ENCODE results near the gene MYEF2.

Gene MYEF2

DNA sequence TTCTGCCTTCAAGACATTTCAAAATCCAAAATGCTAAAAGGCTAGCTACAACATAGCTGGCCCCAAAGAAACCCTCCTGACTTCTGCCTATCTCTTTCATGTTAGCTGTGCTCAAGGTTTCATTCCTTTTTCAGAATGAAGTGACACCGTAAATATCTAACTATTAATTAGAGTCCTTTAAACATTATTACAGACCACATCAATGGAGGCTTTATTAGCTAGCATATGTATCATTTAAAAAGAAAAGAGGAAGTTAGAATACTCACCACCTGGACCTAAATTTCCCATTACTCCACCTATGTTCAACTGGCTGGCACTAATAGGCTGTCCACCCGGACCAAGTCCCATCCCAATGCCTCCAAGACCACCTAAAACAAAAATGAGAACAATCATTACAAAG, 24.6 kb downstream of the MYEF2 start:
- DNase-seq (ENCODE audit: low read depth in 2 of 2): no peak
- H3K4me3 ChIP-seq (replicated peaks in 1 of 2; ENCODE audit: low read depth in 2 of 2, low read length in 2 of 2): no peak overlapping the region
- TF ChIP-seq, protein P1, sequence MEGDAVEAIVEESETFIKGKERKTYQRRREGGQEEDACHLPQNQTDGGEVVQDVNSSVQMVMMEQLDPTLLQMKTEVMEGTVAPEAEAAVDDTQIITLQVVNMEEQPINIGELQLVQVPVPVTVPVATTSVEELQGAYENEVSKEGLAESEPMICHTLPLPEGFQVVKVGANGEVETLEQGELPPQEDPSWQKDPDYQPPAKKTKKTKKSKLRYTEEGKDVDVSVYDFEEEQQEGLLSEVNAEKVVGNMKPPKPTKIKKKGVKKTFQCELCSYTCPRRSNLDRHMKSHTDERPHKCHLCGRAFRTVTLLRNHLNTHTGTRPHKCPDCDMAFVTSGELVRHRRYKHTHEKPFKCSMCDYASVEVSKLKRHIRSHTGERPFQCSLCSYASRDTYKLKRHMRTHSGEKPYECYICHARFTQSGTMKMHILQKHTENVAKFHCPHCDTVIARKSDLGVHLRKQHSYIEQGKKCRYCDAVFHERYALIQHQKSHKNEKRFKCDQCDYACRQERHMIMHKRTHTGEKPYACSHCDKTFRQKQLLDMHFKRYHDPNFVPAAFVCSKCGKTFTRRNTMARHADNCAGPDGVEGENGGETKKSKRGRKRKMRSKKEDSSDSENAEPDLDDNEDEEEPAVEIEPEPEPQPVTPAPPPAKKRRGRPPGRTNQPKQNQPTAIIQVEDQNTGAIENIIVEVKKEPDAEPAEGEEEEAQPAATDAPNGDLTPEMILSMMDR (IDR thresholded peaks at IDR 0.05; ENCODE audit: low read depth, low read length): no peak

DNA sequence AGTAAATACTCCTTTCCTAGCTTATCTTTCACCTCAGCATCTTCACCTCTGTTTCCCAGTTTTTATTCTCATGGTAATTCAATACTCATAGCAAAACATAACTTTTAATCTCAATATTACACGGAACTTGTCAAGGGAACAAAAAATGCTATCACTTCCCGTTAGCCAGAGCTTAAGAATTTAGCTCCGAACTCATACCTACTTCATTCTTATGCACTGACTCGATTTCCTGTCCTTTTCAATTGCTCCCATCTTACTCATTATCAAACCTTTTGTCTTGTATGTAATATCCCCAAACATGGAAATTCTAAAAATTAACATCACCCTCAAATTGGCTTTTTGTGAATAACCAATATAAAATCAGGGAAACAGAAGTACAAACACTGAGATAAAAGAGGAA, 28.2 kb downstream of the MYEF2 start:
- no peak overlapping the region for H3K4me3 ChIP-seq (replicated peaks in 1 of 2; ENCODE audit: low read depth in 2 of 2, low read length in 2 of 2)
- TF ChIP-seq, protein P1 (IDR thresholded peaks at IDR 0.05; ENCODE audit: low read depth, low read length): no peak
- DNase-seq (ENCODE audit: low read depth in 2 of 2): peak; percentile 46 to 93

DNA sequence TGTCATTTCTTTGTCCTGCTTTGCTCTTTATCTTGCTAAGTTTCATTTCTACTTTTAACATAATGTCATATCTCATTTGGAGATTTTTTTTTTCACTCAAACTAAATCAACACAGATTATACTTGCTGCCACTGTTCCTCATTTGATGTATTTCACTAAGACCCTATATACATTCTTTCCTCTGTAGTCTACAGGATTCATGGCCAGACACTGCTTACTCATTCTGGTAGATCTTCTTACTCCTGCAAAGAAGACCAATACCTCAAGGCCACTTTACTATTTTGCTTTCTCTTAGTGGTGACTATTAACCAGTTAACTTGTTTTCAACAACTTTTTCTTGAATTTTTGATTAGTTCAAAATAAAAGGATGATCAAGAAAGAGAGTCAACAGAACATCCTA, 30.7 kb downstream of the MYEF2 start:
- TF ChIP-seq, protein P1 (IDR thresholded peaks at IDR 0.05; ENCODE audit: low read depth, low read length): no peak
- DNase-seq (ENCODE audit: low read depth in 2 of 2): peak in 1 of 2 donors; percentile 5

DNA sequence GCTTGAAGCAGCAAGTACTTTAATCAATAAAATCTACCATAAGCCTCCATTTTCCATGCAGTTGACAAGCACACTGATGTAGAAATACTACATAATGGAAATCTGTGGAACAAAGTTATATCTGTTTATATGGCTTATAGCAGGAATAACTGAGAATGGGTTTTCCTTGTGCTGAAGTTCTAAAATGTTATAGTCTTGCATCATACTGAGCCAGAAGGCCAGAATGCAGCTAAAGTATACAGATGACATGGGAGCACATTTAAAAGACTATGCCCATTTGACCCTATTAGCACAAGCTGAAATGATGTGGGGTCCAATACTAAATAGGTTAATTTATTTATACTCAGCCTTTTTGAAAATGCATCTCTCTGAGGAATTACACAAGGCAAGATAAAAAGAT, 32.2 kb downstream of the MYEF2 start:
- peak in 1 of 2 donors; percentile 7 for DNase-seq (ENCODE audit: low read depth in 2 of 2)
- H3K4me3 ChIP-seq (replicated peaks in 1 of 2; ENCODE audit: low read depth in 2 of 2, low read length in 2 of 2): no peak overlapping the region
- TF ChIP-seq, protein P1 (IDR thresholded peaks at IDR 0.05; ENCODE audit: low read depth, low read length): no peak

More for the DNA sequence above, 30.7 kb downstream of the MYEF2 start:
- H3K4me3 ChIP-seq (replicated peaks in 1 of 2; ENCODE audit: low read depth in 2 of 2, low read length in 2 of 2): no peak overlapping the region

DNA sequence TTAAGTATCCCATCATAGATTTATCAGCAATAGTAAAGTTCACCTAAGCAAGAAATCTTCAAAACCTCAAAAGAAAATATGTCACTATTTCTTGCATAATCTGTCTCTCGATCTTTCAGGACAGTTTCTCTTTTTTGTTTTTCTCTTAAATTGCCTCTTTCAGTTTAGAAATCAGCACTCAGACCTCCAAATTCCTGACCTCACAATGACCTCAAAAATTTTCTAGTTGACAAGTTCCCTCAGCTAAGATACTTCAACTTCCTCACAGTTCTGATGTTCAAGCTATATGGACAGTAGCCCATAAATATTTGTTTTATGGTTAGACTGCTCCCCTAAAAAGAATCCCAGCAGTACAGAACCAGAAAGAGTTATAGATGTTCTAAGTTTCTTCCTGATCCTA, 33.2 kb downstream of the MYEF2 start:
- peak; percentile 1 to 18 for DNase-seq (ENCODE audit: low read depth in 2 of 2)
- H3K4me3 ChIP-seq (replicated peaks in 1 of 2; ENCODE audit: low read depth in 2 of 2, low read length in 2 of 2): no peak overlapping the region

DNA sequence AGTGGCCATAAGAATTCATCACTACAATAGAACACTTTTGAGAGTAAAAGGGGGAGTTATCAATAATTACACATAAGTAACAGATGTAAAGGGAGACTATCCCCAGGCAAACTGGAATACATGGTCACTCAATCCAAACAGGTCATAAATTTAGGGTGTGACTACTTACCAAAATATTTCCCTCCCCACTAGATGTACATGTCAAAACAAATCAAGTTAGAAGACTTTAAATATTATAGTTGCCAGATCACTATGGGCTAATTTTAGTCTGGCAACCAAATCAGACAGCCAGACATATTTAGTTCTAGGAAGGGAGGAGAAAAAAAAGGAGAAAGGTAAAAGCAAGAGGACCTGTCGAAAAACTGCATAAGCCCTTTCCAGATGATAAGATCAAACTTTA, 34.2 kb downstream of the MYEF2 start:
- TF ChIP-seq, protein P1 (IDR thresholded peaks at IDR 0.05; ENCODE audit: low read depth, low read length): no peak
- H3K4me3 ChIP-seq (replicated peaks in 1 of 2; ENCODE audit: low read depth in 2 of 2, low read length in 2 of 2): no peak overlapping the region
- peak in 1 of 2 donors; percentile 3 for DNase-seq (ENCODE audit: low read depth in 2 of 2)

More for the DNA sequence above, 33.2 kb downstream of the MYEF2 start:
- TF ChIP-seq, protein P1 (IDR thresholded peaks at IDR 0.05; ENCODE audit: low read depth, low read length): no peak

DNA sequence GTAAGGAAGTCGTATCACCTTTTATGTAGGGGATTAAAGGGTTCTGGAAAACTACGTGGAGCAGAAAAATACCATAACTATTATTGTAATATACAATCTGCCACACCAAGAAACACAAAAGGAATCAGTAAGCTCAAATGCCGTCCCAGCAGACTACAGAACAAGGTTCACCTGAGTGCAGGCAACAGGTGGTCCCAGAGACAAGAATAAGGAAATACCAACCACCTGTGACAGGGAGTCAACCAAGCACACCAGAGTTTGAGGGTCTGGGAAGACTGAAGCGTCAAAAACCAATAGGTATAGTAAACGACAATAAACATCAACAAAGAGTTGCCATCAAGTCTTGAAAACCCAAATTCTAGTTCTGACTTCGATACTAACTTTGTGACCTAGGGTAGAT, 45.2 kb downstream of the MYEF2 start:
- TF ChIP-seq, protein P1 (IDR thresholded peaks at IDR 0.05; ENCODE audit: low read depth, low read length): no peak
- H3K4me3 ChIP-seq (replicated peaks in 1 of 2; ENCODE audit: low read depth in 2 of 2, low read length in 2 of 2): no peak overlapping the region
- DNase-seq (ENCODE audit: low read depth in 2 of 2): no peak
